Skeletal muscle tissue (tissue), 4 donors: ENCODE data around the gene CAMK1D. TPM values are rescaled to one million over a fixed set of nuclear protein-coding genes. Genes with fewer than 3 reads are reported as not detected.

ENCODE experiments used
- H3K27ac ChIP-seq: one replicate; pipeline ENCODE4 v1.7.0; 2013; ENCODE audit warnings: mild to moderate bottlenecking, low read depth, low read length, inconsistent platforms
- H3K27me3 ChIP-seq, 3 donors: one replicate each; pipeline ENCODE4 v1.7.0; 2013; ENCODE audit warnings: low read length in 3 of 3; ENCODE audit not compliant: control insufficient read depth in 3 of 3, insufficient read depth in 3 of 3
- H3K36me3 ChIP-seq, 3 donors: one replicate each; pipeline ENCODE4 v1.7.0; 2013; ENCODE audit warnings: low read length in 3 of 3; ENCODE audit not compliant: control insufficient read depth in 3 of 3, insufficient read depth in 3 of 3
- H3K4me1 ChIP-seq, 3 donors: one replicate each; pipeline ENCODE4 v1.7.0; 2013; ENCODE audit warnings: low read length in 3 of 3, mild to moderate bottlenecking in 3 of 3; ENCODE audit not compliant: control insufficient read depth in 3 of 3, insufficient read depth in 3 of 3
- H3K4me3 ChIP-seq, 3 donors: one replicate each; pipeline ENCODE4 v1.7.0; 2013; ENCODE audit warnings: low read length in 3 of 3
- H3K9ac ChIP-seq, 3 donors: one replicate each; pipeline ENCODE4 v1.7.0; 2013; ENCODE audit warnings: low read length in 3 of 3, mild to moderate bottlenecking in 3 of 3, moderate library complexity in 2 of 3, low read depth in 1 of 3
- H3K9me3 ChIP-seq, 3 donors: one replicate each; pipeline ENCODE4 v1.7.0; 2013; ENCODE audit warnings: low read length in 3 of 3; ENCODE audit not compliant: control insufficient read depth in 3 of 3
- total RNA-seq: library from RNA; depleted of rRNA; stranded (reverse); fragments of >200 nt; gene quantifications from one replicate; pipeline ENCODE4 v1.2.3, GENCODE V29; 2014
- donor health status: Osteomylitis.

The CAMK1D gene
- total RNA-seq, 1 donor from 2014 or later, result 2.1 TPM

DNA sequence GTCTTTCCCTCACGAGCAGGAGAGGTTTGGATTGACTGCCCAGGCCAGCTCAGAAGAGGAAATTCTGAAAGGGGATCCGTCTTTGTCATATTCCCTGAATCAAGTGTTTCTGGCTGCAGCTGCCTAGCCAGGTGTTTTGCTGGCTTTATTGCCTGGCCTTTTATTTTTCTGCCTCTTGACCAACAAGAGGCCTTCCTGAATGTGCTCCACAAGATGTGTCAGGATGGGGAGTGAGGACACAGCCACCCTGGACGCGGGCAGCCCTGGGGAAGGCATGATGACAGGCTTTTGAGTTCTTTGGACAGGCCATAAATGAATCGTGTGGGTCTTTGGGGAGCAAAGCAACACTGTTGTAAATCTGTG lies 163.6 kb downstream of the CAMK1D start:
- Histone ChIP-seq H3K9me3 (peaks cover 0 to under 1% (median 0%) of the 10 kb centered on the region in 3 donors), H3K9ac (no peak overlapping the region), H3K27ac (no peak overlapping the region), H3K27me3 (no peaks in the 10 kb centered on the region), H3K4me3 (no peak overlapping the region), H3K36me3 (no peaks in the 10 kb centered on the region), H3K4me1 (no peaks in the 10 kb centered on the region)

- H3K4me3 ChIP-seq, result no peak overlapping the region
- H3K27me3 ChIP-seq, result no peaks in the 10 kb centered on the region
- H3K36me3 ChIP-seq, result no peaks in the 10 kb centered on the region
- H3K4me1 ChIP-seq, result no peaks in the 10 kb centered on the region
- H3K9ac ChIP-seq, result no peak overlapping the region
- no peak overlapping the region for H3K27ac ChIP-seq
- no peaks in the 10 kb centered on the region for H3K9me3 ChIP-seq
These were observed 164.7 kb downstream of the CAMK1D start for GRCh38 chr10:12513775-12514673.

DNA sequence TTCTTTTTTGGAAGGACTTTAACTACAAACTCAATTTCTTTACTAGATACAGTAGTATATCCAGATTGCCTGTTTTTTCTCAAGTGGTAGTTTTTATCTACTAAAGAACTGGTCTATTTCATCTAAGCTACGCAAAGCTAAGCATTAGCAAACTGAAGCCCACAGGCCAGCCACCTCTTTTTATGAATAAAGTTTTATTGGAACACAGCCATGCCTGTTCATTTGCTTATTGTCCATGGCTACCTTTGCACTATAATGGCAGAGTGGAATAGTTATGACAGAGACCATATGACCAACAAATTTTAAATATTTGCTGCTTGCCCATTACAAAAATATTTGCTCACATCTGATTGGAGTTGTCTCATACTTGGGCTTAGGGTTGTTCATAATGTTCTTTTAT lies 168.7 kb downstream of the CAMK1D start:
- no peaks in the 10 kb centered on the region for H3K27me3 ChIP-seq
- no peak overlapping the region for H3K27ac ChIP-seq
- H3K9ac ChIP-seq, result no peak overlapping the region
- no peaks in the 10 kb centered on the region for H3K9me3 ChIP-seq
- no peaks in the 10 kb centered on the region for H3K4me1 ChIP-seq
- no peaks in the 10 kb centered on the region for H3K36me3 ChIP-seq
- no peak overlapping the region for H3K4me3 ChIP-seq

- Histone ChIP-seq H3K27ac (no peak overlapping the region), H3K36me3 (no peaks in the 10 kb centered on the region), H3K9ac (no peak overlapping the region), H3K4me3 (no peak overlapping the region), H3K27me3 (no peaks in the 10 kb centered on the region), H3K4me1 (no peaks in the 10 kb centered on the region), H3K9me3 (no peaks in the 10 kb centered on the region)
These were observed 172.1 kb downstream of the CAMK1D start for GRCh38 chr10:12521423-12521822.

GRCh38 chr10:12526311-12526710 lies 177.0 kb downstream of the CAMK1D start:
- H3K4me3 ChIP-seq, result no peak overlapping the region
- H3K9ac ChIP-seq, result no peak overlapping the region
- H3K27ac ChIP-seq, result no peak overlapping the region
- no peaks in the 10 kb centered on the region for H3K27me3 ChIP-seq
- no peaks in the 10 kb centered on the region for H3K9me3 ChIP-seq
- no peaks in the 10 kb centered on the region for H3K36me3 ChIP-seq
- H3K4me1 ChIP-seq, result no peaks in the 10 kb centered on the region

- Histone ChIP-seq H3K36me3 (no peaks in the 10 kb centered on the region), H3K27me3 (no peaks in the 10 kb centered on the region), H3K9ac (no peak overlapping the region), H3K4me3 (no peak overlapping the region), H3K27ac (no peak overlapping the region), H3K4me1 (no peaks in the 10 kb centered on the region), H3K9me3 (no peaks in the 10 kb centered on the region)
These were observed 180.6 kb downstream of the CAMK1D start for GRCh38 chr10:12529976-12530375.

- Histone ChIP-seq H3K9ac (no peak overlapping the region), H3K4me3 (no peak overlapping the region), H3K27ac (no peak overlapping the region), H3K9me3 (no peaks in the 10 kb centered on the region), H3K4me1 (no peaks in the 10 kb centered on the region), H3K36me3 (no peaks in the 10 kb centered on the region), H3K27me3 (no peaks in the 10 kb centered on the region)
These were observed 182.2 kb downstream of the CAMK1D start for GRCh38 chr10:12531305-12532220.

GRCh38 chr10:12533151-12533550 lies 183.8 kb downstream of the CAMK1D start:
- no peaks in the 10 kb centered on the region for H3K4me1 ChIP-seq
- no peaks in the 10 kb centered on the region for H3K27me3 ChIP-seq
- H3K9ac ChIP-seq, result no peak overlapping the region
- H3K9me3 ChIP-seq, result no peaks in the 10 kb centered on the region
- no peak overlapping the region for H3K4me3 ChIP-seq
- H3K27ac ChIP-seq, result no peak overlapping the region
- H3K36me3 ChIP-seq, result no peaks in the 10 kb centered on the region

- Histone ChIP-seq H3K27ac (no peak overlapping the region), H3K4me3 (no peak overlapping the region), H3K9ac (no peak overlapping the region), H3K36me3 (no peaks in the 10 kb centered on the region), H3K4me1 (no peaks in the 10 kb centered on the region), H3K27me3 (no peaks in the 10 kb centered on the region), H3K9me3 (no peaks in the 10 kb centered on the region)
These were observed 184.4 kb downstream of the CAMK1D start for GRCh38 chr10:12533723-12534122.

DNA sequence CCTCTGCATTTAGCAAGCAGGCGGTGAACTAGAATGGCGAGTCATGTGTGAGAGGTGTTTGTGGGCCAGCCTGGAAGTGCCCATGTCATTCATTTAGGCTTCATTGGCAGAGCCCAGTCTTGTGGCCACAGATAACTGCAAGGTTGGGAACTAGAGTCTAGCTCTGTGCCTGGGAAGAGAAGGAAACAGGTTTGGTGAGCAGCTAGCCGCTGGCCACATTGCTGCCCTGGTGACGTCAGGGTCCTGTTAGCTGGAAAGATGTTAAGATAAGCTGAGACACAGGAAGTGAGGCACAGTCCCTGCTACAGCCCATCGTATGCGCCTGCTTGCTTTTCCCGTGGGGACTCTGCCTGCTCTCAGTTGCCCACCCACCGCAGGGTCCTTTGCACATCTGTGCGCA lies 185.5 kb downstream of the CAMK1D start:
- Histone ChIP-seq H3K9ac (no peak overlapping the region), H3K9me3 (no peaks in the 10 kb centered on the region), H3K27ac (no peak overlapping the region), H3K27me3 (no peaks in the 10 kb centered on the region), H3K4me3 (no peak overlapping the region), H3K36me3 (no peaks in the 10 kb centered on the region), H3K4me1 (no peaks in the 10 kb centered on the region)
